Stimulated activated CD4-positive, alpha-beta T cell treated with anti-CD3 and anti-CD28 coated beads, Interleukin-12 subunit alpha, Interleukin-12 subunit beta, amount 100 ng/mL, for 48 hours (primary cell): Measurements from ENCODE around the gene NCR1.
"Not testable (repeated sequence)": the region's sequence is repeated elsewhere in the genome, so short reads cannot be mapped to it uniquely, and the experiment has no call there.

Source experiments
- DNase-seq, 3 donors: peaks; one replicate each; pipeline ENCODE4 v3.0.0-alpha.2; 2020; ENCODE audit warnings: low read depth in 2 of 3, low spot score in 1 of 3

Gene NCR1

GRCh38 chr19:54906819-54907218, 871 bp downstream of the NCR1 start:
- DNase-seq: no peak

- not testable (repeated sequence) for DNase-seq
These were observed 2.0 kb downstream of the NCR1 start for GRCh38 chr19:54907899-54908298.

- no peak for DNase-seq
These were observed 10.9 kb downstream of the NCR1 start for GRCh38 chr19:54916822-54917221.

GRCh38 chr19:54918499-54918898, 12.6 kb downstream of the NCR1 start:
- no peak for DNase-seq

GRCh38 chr19:54919646-54920563, 14.0 kb downstream of the NCR1 start:
- DNase-seq: not testable (repeated sequence)

GRCh38 chr19:54921082-54921481, 15.1 kb downstream of the NCR1 start:
- no peak for DNase-seq

GRCh38 chr19:54923276-54923675, 17.3 kb downstream of the NCR1 start:
- no peak for DNase-seq

GRCh38 chr19:54928299-54928698, 22.4 kb downstream of the NCR1 start:
- DNase-seq: no peak

- no peak for DNase-seq
These were observed 32.0 kb downstream of the NCR1 start for GRCh38 chr19:54937926-54938325.

- DNase-seq: no peak
These were observed 33.0 kb downstream of the NCR1 start for GRCh38 chr19:54938906-54939305.

GRCh38 chr19:54939538-54939937, 33.6 kb downstream of the NCR1 start:
- DNase-seq: not testable (repeated sequence)

- not testable (repeated sequence) for DNase-seq
These were observed 37.9 kb downstream of the NCR1 start for GRCh38 chr19:54943772-54944361.

- DNase-seq: no peak
These were observed 41.4 kb downstream of the NCR1 start, which contains the start of gene NLRP7 for GRCh38 chr19:54947381-54947780. TSS of gene NLRP7 (minus strand) at chr19:54947530.

- no peak for DNase-seq
These were observed 43.5 kb downstream of the NCR1 start for GRCh38 chr19:54949412-54949811.

- DNase-seq: not testable (repeated sequence)
These were observed 44.6 kb downstream of the NCR1 start for GRCh38 chr19:54950580-54950979.

GRCh38 chr19:54952591-54953344, 46.8 kb downstream of the NCR1 start:
- DNase-seq: no peak

- DNase-seq: not testable (repeated sequence)
These were observed 47.4 kb downstream of the NCR1 start for GRCh38 chr19:54953345-54953713.

- no peak for DNase-seq
These were observed 49.4 kb downstream of the NCR1 start for GRCh38 chr19:54955376-54955775.

- no peak for DNase-seq
These were observed 53.9 kb downstream of the NCR1 start for GRCh38 chr19:54959840-54960239.
